Activated CD4-positive, alpha-beta T cell treated with anti-CD3 and anti-CD28 coated beads, Interleukin-2, amount 10 ng/mL, durations not matched to agents 24 days and 14 days (primary cell): ENCODE data around the gene BLOC1S5. TPM values are rescaled to one million over a fixed set of nuclear protein-coding genes. Genes with fewer than 3 reads are reported as not detected.

ENCODE experiments used
- DNase-seq: peaks from one replicate; pipeline ENCODE4 v3.0.0; 2022
- H3K27ac Mint-ChIP-seq: one replicate; pipeline ENCODE4 v1.8.0; 2022; ENCODE audit warnings: mild to moderate bottlenecking, mixed read lengths
- H3K27me3 Mint-ChIP-seq: one replicate; pipeline ENCODE4 v1.8.0; 2022; ENCODE audit warnings: mixed read lengths
- H3K36me3 Mint-ChIP-seq: one replicate; pipeline ENCODE4 v1.8.0; 2022; ENCODE audit warnings: low read depth, mild to moderate bottlenecking, mixed read lengths
- H3K4me1 Mint-ChIP-seq: one replicate; pipeline ENCODE4 v1.8.0; 2021; ENCODE audit warnings: mixed read lengths
- H3K4me3 Mint-ChIP-seq: one replicate; pipeline ENCODE4 v1.8.0; 2022; ENCODE audit warnings: mild to moderate bottlenecking, moderate library complexity, mixed read lengths
- H3K9me3 Mint-ChIP-seq: one replicate; pipeline ENCODE4 v1.8.0; 2021; ENCODE audit warnings: mixed read lengths
- intact Hi-C: fragments of 100-400 bp; cut with micrococcal nuclease; formaldehyde crosslinking; loops from one replicate; pipeline ENCODE4 v1.15.1; 2023
- total RNA-seq: library from RNA; stranded (reverse); gene quantifications from 2 replicates; pipeline ENCODE4 v1.2.3, GENCODE V29; 2022

The BLOC1S5 gene
- total RNA-seq, 1 donor from 2014 or later = 19.6 TPM

- no peaks in the 10 kb centered on the region for H3K27me3 Mint-ChIP-seq
- DNase-seq = no peak
- H3K27ac Mint-ChIP-seq = no peak overlapping the region
- peaks cover 11% of the 10 kb centered on the region for H3K4me1 Mint-ChIP-seq
- H3K9me3 Mint-ChIP-seq = peaks cover 22% of the 10 kb centered on the region
- peaks cover 66% of the 10 kb centered on the region for H3K36me3 Mint-ChIP-seq
- H3K4me3 Mint-ChIP-seq = no peak overlapping the region
- intact Hi-C loops = no loop called here
Measured at GRCh38 chr6:8088886-8089285, 24.7 kb upstream of the BLOC1S5 start.

- Mint-ChIP-seq H3K9me3 (peaks cover 22% of the 10 kb centered on the region), H3K4me1 (peaks cover 17% of the 10 kb centered on the region), H3K4me3 (no peak overlapping the region), H3K36me3 (peaks cover 70% of the 10 kb centered on the region), H3K27ac (no peak overlapping the region), H3K27me3 (no peaks in the 10 kb centered on the region)
- no peak for DNase-seq
- intact Hi-C loops = no loop called here
Measured at GRCh38 chr6:8087870-8088754, 23.9 kb upstream of the BLOC1S5 start.

GRCh38 chr6:8086755-8087306, 22.6 kb upstream of the BLOC1S5 start:
- H3K4me1 Mint-ChIP-seq = peaks cover 22% of the 10 kb centered on the region
- H3K9me3 Mint-ChIP-seq = peaks cover 22% of the 10 kb centered on the region
- DNase-seq = no peak
- no peak overlapping the region for H3K4me3 Mint-ChIP-seq
- intact Hi-C loops = no loop called here
- H3K36me3 Mint-ChIP-seq = peaks cover 68% of the 10 kb centered on the region
- H3K27ac Mint-ChIP-seq = peak overlapping the region; percentile 58
- no peaks in the 10 kb centered on the region for H3K27me3 Mint-ChIP-seq

- intact Hi-C loops = no loop called here
- H3K4me1 Mint-ChIP-seq = peaks cover 21% of the 10 kb centered on the region
- H3K9me3 Mint-ChIP-seq = peaks cover 14% of the 10 kb centered on the region
Measured at GRCh38 chr6:8085053-8085511, 20.9 kb upstream of the BLOC1S5 start.

GRCh38 chr6:8084586-8084985, 20.4 kb upstream of the BLOC1S5 start:
- DNase-seq = no peak
- H3K4me1 Mint-ChIP-seq = peaks cover 24% of the 10 kb centered on the region
- no peak overlapping the region for H3K4me3 Mint-ChIP-seq
- H3K27ac Mint-ChIP-seq = no peak overlapping the region
- no peaks in the 10 kb centered on the region for H3K27me3 Mint-ChIP-seq
- peaks cover 14% of the 10 kb centered on the region for H3K9me3 Mint-ChIP-seq
- H3K36me3 Mint-ChIP-seq = peaks cover 65% of the 10 kb centered on the region
- intact Hi-C loops = loop anchor here (5.0 kb wide), 1 partner anchor 692 kb away; no protein-coding TSS in a partner anchor

More at GRCh38 chr6:8085053-8085511, 20.9 kb upstream of the BLOC1S5 start:
- peaks cover 64% of the 10 kb centered on the region for H3K36me3 Mint-ChIP-seq
- H3K4me3 Mint-ChIP-seq = no peak overlapping the region
- no peaks in the 10 kb centered on the region for H3K27me3 Mint-ChIP-seq
- no peak for DNase-seq
- H3K27ac Mint-ChIP-seq = no peak overlapping the region

- DNase-seq = no peak
- H3K9me3 Mint-ChIP-seq = peaks cover 4% of the 10 kb centered on the region
- H3K4me1 Mint-ChIP-seq = peaks cover 28% of the 10 kb centered on the region
- peaks cover 54% of the 10 kb centered on the region for H3K36me3 Mint-ChIP-seq
- peak overlapping the region; percentile 83 for H3K27ac Mint-ChIP-seq
- no peaks in the 10 kb centered on the region for H3K27me3 Mint-ChIP-seq
- H3K4me3 Mint-ChIP-seq = no peak overlapping the region
- intact Hi-C loops = loop anchor here (1.0 to 5.0 kb wide), 2 partner anchors 18 to 691 kb away; no protein-coding TSS in a partner anchor
Measured at GRCh38 chr6:8082954-8083858, 19.0 kb upstream of the BLOC1S5 start.

GRCh38 chr6:8082572-8082953, 18.4 kb upstream of the BLOC1S5 start:
- Mint-ChIP-seq H3K36me3 (peaks cover 51% of the 10 kb centered on the region), H3K9me3 (no peaks in the 10 kb centered on the region), H3K27me3 (no peaks in the 10 kb centered on the region), H3K4me1 (peaks cover 30% of the 10 kb centered on the region), H3K27ac (peak overlapping the region; percentile 83), H3K4me3 (no peak overlapping the region)
- intact Hi-C loops = loop anchor here (5.0 kb wide), 1 partner anchor 690 kb away; no protein-coding TSS in a partner anchor
- DNase-seq = no peak

- Mint-ChIP-seq H3K4me3 (no peak overlapping the region), H3K4me1 (peaks cover 27% of the 10 kb centered on the region), H3K27me3 (no peaks in the 10 kb centered on the region), H3K9me3 (no peaks in the 10 kb centered on the region), H3K27ac (no peak overlapping the region), H3K36me3 (peaks cover 35% of the 10 kb centered on the region)
- no peak for DNase-seq
- intact Hi-C loops = loop anchor here (5.0 kb wide), 1 partner anchor 688 kb away; no protein-coding TSS in a partner anchor
Measured at GRCh38 chr6:8080362-8081151, 16.4 kb upstream of the BLOC1S5 start.

- H3K27me3 Mint-ChIP-seq = no peaks in the 10 kb centered on the region
- DNase-seq = no peak
- H3K27ac Mint-ChIP-seq = no peak overlapping the region
- H3K4me3 Mint-ChIP-seq = no peak overlapping the region
- H3K9me3 Mint-ChIP-seq = no peaks in the 10 kb centered on the region
- H3K4me1 Mint-ChIP-seq = peaks cover 30% of the 10 kb centered on the region
- peaks cover 35% of the 10 kb centered on the region for H3K36me3 Mint-ChIP-seq
- intact Hi-C loops = no loop called here
Measured at GRCh38 chr6:8079126-8079525, 14.9 kb upstream of the BLOC1S5 start.

GRCh38 chr6:8077991-8078390, 13.8 kb upstream of the BLOC1S5 start:
- Mint-ChIP-seq H3K36me3 (peaks cover 29% of the 10 kb centered on the region), H3K27ac (no peak overlapping the region), H3K4me3 (no peak overlapping the region), H3K4me1 (peaks cover 23% of the 10 kb centered on the region), H3K9me3 (no peaks in the 10 kb centered on the region), H3K27me3 (no peaks in the 10 kb centered on the region)
- intact Hi-C loops = no loop called here
- no peak for DNase-seq

- Mint-ChIP-seq H3K4me3 (no peak overlapping the region), H3K27ac (no peak overlapping the region), H3K36me3 (peaks cover 19% of the 10 kb centered on the region), H3K27me3 (no peaks in the 10 kb centered on the region), H3K9me3 (no peaks in the 10 kb centered on the region), H3K4me1 (peaks cover 21% of the 10 kb centered on the region)
- intact Hi-C loops = no loop called here
- no peak for DNase-seq
Measured at GRCh38 chr6:8075704-8076103, 11.5 kb upstream of the BLOC1S5 start.

GRCh38 chr6:8075185-8075584, 11.0 kb upstream of the BLOC1S5 start:
- no peak overlapping the region for H3K27ac Mint-ChIP-seq
- peaks cover 16% of the 10 kb centered on the region for H3K36me3 Mint-ChIP-seq
- intact Hi-C loops = no loop called here
- no peaks in the 10 kb centered on the region for H3K27me3 Mint-ChIP-seq
- no peak overlapping the region for H3K4me3 Mint-ChIP-seq
- H3K9me3 Mint-ChIP-seq = no peaks in the 10 kb centered on the region
- H3K4me1 Mint-ChIP-seq = peaks cover 20% of the 10 kb centered on the region
- DNase-seq = no peak

- no peak overlapping the region for H3K4me3 Mint-ChIP-seq
- no peak overlapping the region for H3K27ac Mint-ChIP-seq
- H3K9me3 Mint-ChIP-seq = no peaks in the 10 kb centered on the region
- H3K4me1 Mint-ChIP-seq = peaks cover 16% of the 10 kb centered on the region
- DNase-seq = no peak
- peaks cover 11% of the 10 kb centered on the region for H3K36me3 Mint-ChIP-seq
- no peaks in the 10 kb centered on the region for H3K27me3 Mint-ChIP-seq
- intact Hi-C loops = no loop called here
Measured at GRCh38 chr6:8074213-8074612, 10.0 kb upstream of the BLOC1S5 start.
